Testis (tissue), 2 donors: ENCODE results near the gene GALNT17.

Experiments used
- CTCF ChIP-seq, 3 experiments: fragments of 450-650 bp in 2 of 3; fragments of 200-600 bp in 1 of 3; sonication (generic) in 1 of 3; IDR thresholded peaks; one replicate each; pipeline ENCODE4 v1.5.1; 2016 to 2019; ENCODE audit warnings: antibody characterized with exemption in 3 of 3, mild to moderate bottlenecking in 2 of 3, moderate library complexity in 1 of 3
- POLR2A ChIP-seq: fragments of 450-650 bp; IDR thresholded peaks from one replicate; pipeline ENCODE4 v1.6.1; 2017; ENCODE audit warnings: antibody characterized with exemption, mild to moderate bottlenecking, moderate library complexity

- no peak for TF ChIP-seq CTCF (IDR thresholded peaks at IDR 0.05)
- TF ChIP-seq POLR2A: no peak
Measured at GRCh38 chr7:71290452-71290851, 158.5 kb downstream of the GALNT17 start.
